Trophoblast cell (in vitro differentiated cells and primary cell): Measurements from ENCODE around the gene ACSBG1.

ENCODE experiments used
- DNase-seq, 2 donors: peaks; one replicate each; pipeline ENCODE4 v3.0.0-alpha.2; 2016
- H2AFZ ChIP-seq: 2 replicates; pipeline ENCODE4 v1.6.1; 2013; ENCODE audit warnings: low read length, moderate library complexity, mild to moderate bottlenecking; ENCODE audit not compliant: insufficient read depth, poor library complexity
- H2AK5ac ChIP-seq: 2 replicates; pipeline ENCODE4 v1.6.1; 2013; ENCODE audit warnings: mild to moderate bottlenecking, low read length
- H2BK120ac ChIP-seq: 2 replicates; pipeline ENCODE4 v1.6.1; 2013; ENCODE audit warnings: low read length, mild to moderate bottlenecking, moderate library complexity; ENCODE audit not compliant: insufficient read depth, poor library complexity
- H2BK12ac ChIP-seq: 2 replicates; pipeline ENCODE4 v1.6.1; 2013; ENCODE audit warnings: mild to moderate bottlenecking, low read length, moderate library complexity
- H2BK5ac ChIP-seq: 2 replicates; pipeline ENCODE4 v1.6.1; 2013; ENCODE audit warnings: low read length, low read depth, moderate library complexity, mild to moderate bottlenecking; ENCODE audit not compliant: poor library complexity
- H3K14ac ChIP-seq: 2 replicates; pipeline ENCODE4 v1.6.1; 2013; ENCODE audit warnings: mild to moderate bottlenecking, low read length
- H3K18ac ChIP-seq: 2 replicates; pipeline ENCODE4 v1.6.1; 2013; ENCODE audit warnings: mild to moderate bottlenecking, low read length
- H3K23ac ChIP-seq: 2 replicates; pipeline ENCODE4 v1.6.1; 2013; ENCODE audit warnings: low read length
- H3K27ac ChIP-seq: 2 replicates; pipeline ENCODE4 v1.5.1; 2013; ENCODE audit warnings: low read depth, mild to moderate bottlenecking, inconsistent platforms, low read length, moderate library complexity
- H3K27me3 ChIP-seq: 2 replicates; pipeline ENCODE4 v1.6.1; 2013; ENCODE audit warnings: inconsistent platforms, mild to moderate bottlenecking, low read length, moderate library complexity; ENCODE audit not compliant: insufficient read depth
- H3K36me3 ChIP-seq, 2 experiments: 1 replicate in 1 of 2; 2 replicates in 1 of 2; pipeline ENCODE4 v1.6.1; 2013; ENCODE audit warnings: low read length in 2 of 2, mild to moderate bottlenecking in 2 of 2, moderate library complexity in 1 of 2; ENCODE audit not compliant: insufficient read depth in 2 of 2, control insufficient read depth in 1 of 2
- H3K4ac ChIP-seq: 2 replicates; pipeline ENCODE4 v1.6.1; 2013; ENCODE audit warnings: low read depth, mild to moderate bottlenecking, low read length, moderate library complexity
- H3K4me1 ChIP-seq, 2 experiments: 1 replicate in 1 of 2; 2 replicates in 1 of 2; pipeline ENCODE4 v1.6.1; 2013; ENCODE audit warnings: low read length in 2 of 2, mild to moderate bottlenecking in 2 of 2, moderate library complexity in 1 of 2; ENCODE audit not compliant: insufficient read depth in 2 of 2, control insufficient read depth in 1 of 2
- H3K4me2 ChIP-seq: 2 replicates; pipeline ENCODE4 v1.6.1; 2013; ENCODE audit warnings: inconsistent platforms, mild to moderate bottlenecking, low read length, moderate library complexity
- H3K4me3 ChIP-seq: 2 replicates; pipeline ENCODE4 v1.5.1; 2013; ENCODE audit warnings: mild to moderate bottlenecking, low read depth, low read length, inconsistent platforms
- H3K79me1 ChIP-seq: one replicate; pipeline ENCODE4 v1.6.1; 2013; ENCODE audit warnings: low read length
- H3K79me2 ChIP-seq: 2 replicates; pipeline ENCODE4 v1.6.1; 2013; ENCODE audit warnings: low read length, mild to moderate bottlenecking; ENCODE audit not compliant: control insufficient read depth, insufficient read depth, poor library complexity
- H3K9ac ChIP-seq: 2 replicates; pipeline ENCODE4 v1.6.1; 2013; ENCODE audit warnings: mild to moderate bottlenecking, low read length
- H3K9me3 ChIP-seq: 2 replicates; pipeline ENCODE4 v1.6.1; 2013; ENCODE audit warnings: low read depth, mild to moderate bottlenecking, control low read depth, inconsistent platforms, low read length; ENCODE audit not compliant: insufficient read depth
- H4K12ac ChIP-seq: 2 replicates; pipeline ENCODE4 v1.6.1; 2013; ENCODE audit warnings: low read depth, mild to moderate bottlenecking, low read length, moderate library complexity
- H4K8ac ChIP-seq: 2 replicates; pipeline ENCODE4 v1.6.1; 2013; ENCODE audit warnings: low read depth, mild to moderate bottlenecking, low read length, moderate library complexity
- H4K91ac ChIP-seq: one replicate; pipeline ENCODE4 v1.6.1; 2013; ENCODE audit warnings: low read depth, mild to moderate bottlenecking, low read length, moderate library complexity
- WGBS: extraction: QIAGEN DNeasy Blood & Tissue Kit; methylation state at CpG from one replicate; pipeline ENCODE4 v1.1.7; 2013; ENCODE audit warnings: missing lambda C conversion rate; ENCODE audit not compliant: insufficient read length, insufficient coverage; ENCODE audit errors: extremely low coverage; 5-methylcytosine and 5-hydroxymethylcytosine counted together

Gene ACSBG1

DNA sequence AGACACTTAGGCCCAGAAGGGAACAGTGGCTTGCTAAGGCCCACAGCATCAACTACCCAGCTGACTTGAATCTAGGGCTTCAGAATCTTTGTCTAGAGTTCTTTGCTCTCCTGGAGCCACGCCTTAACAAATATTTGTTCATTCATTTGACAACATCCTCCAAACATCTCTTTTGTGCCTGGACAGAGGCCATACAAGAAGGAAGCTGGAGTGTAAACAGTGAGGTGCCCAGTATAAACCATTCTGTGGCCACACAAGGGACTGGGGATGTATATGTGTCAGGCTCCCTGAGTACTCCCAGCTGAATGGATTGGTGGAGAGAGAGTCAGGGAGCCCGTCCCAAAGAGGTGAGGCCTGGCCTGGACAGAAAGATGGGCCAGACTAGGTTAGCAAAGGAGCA is 106.5 kb downstream of the ACSBG1 start:
- Histone ChIP-seq H2BK5ac (no peak overlapping the region), H4K91ac (no peak overlapping the region), H2AK5ac (no peak overlapping the region), H3K27me3 (no peaks in the 10 kb centered on the region), H3K9ac (no peak overlapping the region), H3K18ac (no peak overlapping the region), H3K9me3 (peaks cover 2% of the 10 kb centered on the region), H3K23ac (no peak overlapping the region), H3K27ac (no peak overlapping the region), H2AFZ (no peak overlapping the region), H3K4ac (no peak overlapping the region), H2BK120ac (no peak overlapping the region), H3K79me2 (peaks cover 4% of the 10 kb centered on the region), H3K4me3 (no peak overlapping the region), H3K4me1 (peaks cover 3% of the 10 kb centered on the region in 2 experiments), H2BK12ac (no peak overlapping the region), H3K36me3 (no peaks in the 10 kb centered on the region), H3K14ac (no peak overlapping the region), H4K12ac (no peak overlapping the region), H3K4me2 (no peak overlapping the region), H3K79me1 (peaks cover 5% of the 10 kb centered on the region), H4K8ac (no peak overlapping the region)
- no peak for DNase-seq
- WGBS = no CpG with 5 or more reads among the region's 2 CpGs

DNA sequence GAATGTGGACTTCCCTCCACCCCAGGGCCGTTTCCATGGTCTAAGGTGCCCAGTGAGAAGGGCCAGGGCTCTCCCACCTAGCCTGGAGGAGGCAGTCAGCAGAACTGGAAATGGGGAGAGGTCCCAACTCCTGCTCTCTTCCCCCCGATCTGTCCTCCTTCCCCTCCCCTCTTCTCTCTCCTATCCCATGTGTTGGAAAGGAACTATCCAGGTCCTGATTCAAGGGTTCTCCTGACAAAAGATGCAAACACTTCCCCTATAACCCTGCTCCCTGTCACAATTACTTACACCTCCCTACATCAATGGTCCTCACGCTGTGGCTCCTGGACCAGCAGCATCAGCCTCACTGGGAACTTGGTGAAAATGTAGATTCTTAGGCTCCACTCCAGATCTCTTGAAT is 109.1 kb downstream of the ACSBG1 start:
- Histone ChIP-seq H2BK5ac (no peak overlapping the region), H4K12ac (no peak overlapping the region), H3K23ac (no peak overlapping the region), H2BK12ac (no peak overlapping the region), H3K79me2 (no peaks in the 10 kb centered on the region), H3K36me3 (peaks cover 0 to 2% of the 10 kb centered on the region in 2 experiments), H2AFZ (no peak overlapping the region), H2BK120ac (no peak overlapping the region), H3K27ac (no peak overlapping the region), H3K4ac (no peak overlapping the region), H3K18ac (no peak overlapping the region), H3K9me3 (peaks cover 2% of the 10 kb centered on the region), H3K4me3 (no peak overlapping the region), H3K4me1 (peaks cover 0 to 4% of the 10 kb centered on the region in 2 experiments), H4K8ac (no peak overlapping the region), H3K79me1 (no peaks in the 10 kb centered on the region), H3K4me2 (no peak overlapping the region), H4K91ac (no peak overlapping the region), H2AK5ac (no peak overlapping the region), H3K9ac (no peak overlapping the region), H3K14ac (no peak overlapping the region), H3K27me3 (no peaks in the 10 kb centered on the region)
- WGBS = no CpG with 5 or more reads among the region's 3 CpGs
- no peak for DNase-seq

DNA sequence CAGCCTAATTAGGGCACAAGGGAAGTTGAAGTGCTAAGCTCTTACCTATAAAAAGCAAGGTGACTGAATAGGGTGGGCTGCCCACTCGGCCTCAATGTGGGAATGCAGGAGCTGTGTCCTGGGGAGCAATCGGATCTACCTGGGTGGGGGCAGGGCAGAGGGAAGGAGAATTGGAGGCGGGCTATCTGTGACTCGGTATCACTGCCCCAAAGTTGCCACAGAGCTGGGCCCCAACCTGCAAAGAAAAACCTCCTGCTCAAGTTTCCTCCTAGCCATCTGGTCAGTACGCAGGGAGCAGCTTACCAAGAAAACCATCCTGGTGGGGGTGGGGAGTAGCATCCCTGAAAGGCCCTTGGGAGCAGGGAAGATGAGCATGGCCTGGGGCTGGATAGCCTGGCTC is 113.8 kb downstream of the ACSBG1 start:
- Histone ChIP-seq H3K4me2 (no peak overlapping the region), H2BK12ac (no peak overlapping the region), H4K12ac (no peak overlapping the region), H3K27ac (no peak overlapping the region), H3K23ac (no peak overlapping the region), H3K9me3 (peaks cover 2% of the 10 kb centered on the region), H3K4ac (no peak overlapping the region), H2AK5ac (no peak overlapping the region), H4K91ac (no peak overlapping the region), H3K79me1 (no peaks in the 10 kb centered on the region), H3K9ac (no peak overlapping the region), H3K79me2 (no peaks in the 10 kb centered on the region), H3K18ac (no peak overlapping the region), H3K27me3 (no peaks in the 10 kb centered on the region), H3K36me3 (peaks cover 0 to 2% of the 10 kb centered on the region in 2 experiments), H3K4me1 (peaks cover 0 to 4% of the 10 kb centered on the region in 2 experiments), H3K4me3 (no peak overlapping the region), H2AFZ (no peak overlapping the region), H2BK120ac (no peak overlapping the region), H3K14ac (no peak overlapping the region), H4K8ac (no peak overlapping the region), H2BK5ac (no peak overlapping the region)
- DNase-seq = no peak
- WGBS = no CpG with 5 or more reads among the region's 5 CpGs
